GM23338 (cell line): ENCODE data around the gene STX5. TPM values are rescaled to one million over a fixed set of nuclear protein-coding genes. Genes with fewer than 3 reads are reported as not detected.
A peak's percentile ranks its signal among the peaks of the same experiment; 100 is the strongest.

Experiments used
- ATAC-seq: fragments of 200-7000 bp; cut with Tn5 transposase; 3 replicates; pipeline ENCODE4 v1.9.1; 2020
- DNase-seq: peaks from one replicate; pipeline ENCODE4 v3.0.0-alpha.2; 2015; ENCODE audit warnings: low spot score
- H2AFZ ChIP-seq: fragments of 200-600 bp; sonication (generic); 2 replicates; pipeline ENCODE4 v1.8.0; 2016; ENCODE audit warnings: antibody characterized with exemption, mild to moderate bottlenecking, moderate library complexity
- H3F3A ChIP-seq: fragments of 200-600 bp; sonication (generic); replicated peaks from 2 replicates; pipeline ENCODE4 v1.8.0; 2017; ENCODE audit warnings: antibody characterized with exemption, mixed run types, low read depth
- H3K27ac ChIP-seq: fragments of 200-600 bp; sonication (generic); 2 replicates; pipeline ENCODE4 v1.6.1; 2016; ENCODE audit warnings: low read depth
- H3K27me3 ChIP-seq: fragments of 200-600 bp; sonication (generic); 2 replicates; pipeline ENCODE4 v1.8.0; 2016; ENCODE audit warnings: mild to moderate bottlenecking, mixed run types, moderate library complexity; ENCODE audit not compliant: insufficient read depth
- H3K36me3 ChIP-seq: fragments of 200-600 bp; sonication (generic); 2 replicates; pipeline ENCODE4 v1.8.0; 2016; ENCODE audit warnings: mild to moderate bottlenecking; ENCODE audit not compliant: insufficient read depth
- H3K4me1 ChIP-seq: fragments of 200-600 bp; sonication (generic); 2 replicates; pipeline ENCODE4 v1.8.0; 2016; ENCODE audit warnings: mild to moderate bottlenecking, moderate library complexity; ENCODE audit not compliant: insufficient read depth
- H3K4me2 ChIP-seq: fragments of 200-600 bp; sonication (generic); 2 replicates; pipeline ENCODE4 v1.7.1; 2017; ENCODE audit warnings: mixed run types
- H3K4me3 ChIP-seq: fragments of 200-600 bp; sonication (generic); 2 replicates; pipeline ENCODE4 v1.6.1; 2016; ENCODE audit warnings: mixed run types
- H3K79me2 ChIP-seq: fragments of 200-600 bp; sonication (generic); replicated peaks from 2 replicates; pipeline ENCODE4 v1.8.0; 2017; ENCODE audit warnings: mild to moderate bottlenecking; ENCODE audit not compliant: insufficient read depth
- H3K9me2 ChIP-seq: fragments of 200-600 bp; sonication (generic); 2 replicates; pipeline ENCODE4 v1.8.0; 2017; ENCODE audit not compliant: insufficient read depth
- H4K20me1 ChIP-seq: fragments of 200-600 bp; sonication (generic); replicated peaks from 2 replicates; pipeline ENCODE4 v1.8.0; 2017; ENCODE audit warnings: mild to moderate bottlenecking; ENCODE audit not compliant: insufficient read depth
- H3K27ac Mint-ChIP-seq: 2 replicates; pipeline ENCODE4 v1.8.0; 2020; ENCODE audit warnings: inconsistent platforms, mild to moderate bottlenecking, moderate library complexity, mixed read lengths
- H3K27me3 Mint-ChIP-seq: 3 replicates; pipeline ENCODE4 v1.8.0; 2022; ENCODE audit warnings: low read depth, mild to moderate bottlenecking, moderate library complexity, mixed read lengths, inconsistent platforms; ENCODE audit not compliant: insufficient read depth, poor library complexity
- H3K36me3 Mint-ChIP-seq: 3 replicates; pipeline ENCODE4 v1.8.0; 2021; ENCODE audit warnings: low read depth, mild to moderate bottlenecking, inconsistent platforms, moderate library complexity, mixed read lengths
- H3K4me1 Mint-ChIP-seq: 3 replicates; pipeline ENCODE4 v1.8.0; 2020; ENCODE audit warnings: mild to moderate bottlenecking, inconsistent platforms, mixed read lengths
- H3K4me3 Mint-ChIP-seq: 3 replicates; pipeline ENCODE4 v1.8.0; 2021; ENCODE audit warnings: moderate library complexity, mild to moderate bottlenecking, inconsistent platforms, mixed read lengths
- H3K9me3 Mint-ChIP-seq: 3 replicates; pipeline ENCODE4 v1.8.0; 2020; ENCODE audit warnings: moderate library complexity, mild to moderate bottlenecking, inconsistent platforms, mixed read lengths
- CREB1 ChIP-seq: fragments of 250-450 bp; sonication (Bioruptor Pico); IDR thresholded peaks from 2 replicates; pipeline ENCODE4 v1.5.0; 2020; ENCODE audit warnings: low read depth, mild to moderate bottlenecking, moderate library complexity
- CTCF ChIP-seq, 2 experiments: fragments of 200-600 bp in 1 of 2; sonication (generic) in 1 of 2; conservative IDR thresholded peaks; 2 replicates each; pipeline versions ENCODE4 v1.5.1 to v1.6.1; 2016 to 2017; ENCODE audit warnings: antibody characterized with exemption in 2 of 2, low read depth in 2 of 2, mild to moderate bottlenecking in 2 of 2, moderate library complexity in 1 of 2
- ETS1 ChIP-seq: IDR thresholded peaks from 2 replicates; pipeline ENCODE4 v1.6.1; 2016; ENCODE audit warnings: antibody characterized with exemption
- EZH2 ChIP-seq: fragments of 200-600 bp; sonication (generic); IDR thresholded peaks from one replicate; pipeline ENCODE4 v1.8.0; 2017; ENCODE audit warnings: antibody characterized with exemption, mild to moderate bottlenecking, low read depth; ENCODE audit not compliant: unreplicated experiment
- JUNB ChIP-seq: IDR thresholded peaks from one replicate; pipeline ENCODE4 v1.6.1; 2016; ENCODE audit warnings: antibody characterized with exemption; ENCODE audit not compliant: unreplicated experiment
- NANOG ChIP-seq: IDR thresholded peaks from 2 replicates; pipeline ENCODE4 v1.6.1; 2016; ENCODE audit warnings: antibody characterized with exemption, borderline replicate concordance
- POLR2AphosphoS5 ChIP-seq: IDR thresholded peaks from 2 replicates; pipeline ENCODE4 v1.6.1; 2016; ENCODE audit warnings: antibody characterized with exemption, low read depth
- STAT1 ChIP-seq: IDR thresholded peaks from one replicate; pipeline ENCODE4 v1.6.1; 2016; ENCODE audit warnings: antibody characterized with exemption; ENCODE audit not compliant: unreplicated experiment
- ZNF114 ChIP-seq: fragments of 250-450 bp; sonication (Bioruptor Pico); IDR thresholded peaks from 2 replicates; pipeline ENCODE4 v1.5.0; 2020; ENCODE audit warnings: mild to moderate bottlenecking, moderate library complexity
- ZNF331 ChIP-seq: fragments of 250-450 bp; sonication (Bioruptor Pico); IDR thresholded peaks from 2 replicates; pipeline ENCODE4 v1.5.0; 2020; ENCODE audit warnings: low read depth, mild to moderate bottlenecking, moderate library complexity
- ZNF462 ChIP-seq: fragments of 250-450 bp; sonication (Bioruptor Pico); IDR thresholded peaks from 2 replicates; pipeline ENCODE4 v1.5.0; 2020; ENCODE audit warnings: mild to moderate bottlenecking, moderate library complexity
- polyA plus RNA-seq: library from polyadenylated mRNA; unstranded; fragments of >200 nt; fragmentation: Nextera tagmentation; extraction: Ambion mirVana; gene quantifications from 2 replicates; pipeline ENCODE4 v1.2.1, GENCODE V29; 2016
- total RNA-seq: library from RNA; depleted of rRNA; stranded (reverse); fragments of >200 nt; shearing (Covaris generic); gene quantifications from 2 replicates; pipeline ENCODE4 v1.2.3, GENCODE V29; 2014

Gene STX5
- total and polyA plus RNA-seq, 2 experiments from 2014 or later = 7.7 to 22.2 TPM

GRCh38 chr11:62804310-62805075 is 27.4 kb downstream of the STX5 start:
- H3K4me1 ChIP-seq = peaks cover 14% of the 10 kb centered on the region; the same call in 1 of the 2 replicates
- H3K36me3 ChIP-seq = peaks cover 27% of the 10 kb centered on the region; the same call in 1 of the 2 replicates
- peaks cover 27% of the 10 kb centered on the region for H3K79me2 ChIP-seq
- H3K4me3 ChIP-seq = peak overlapping the region; percentile 73
- H3K9me2 ChIP-seq = no peaks in the 10 kb centered on the region
- Mint-ChIP-seq H3K27ac (peak overlapping the region; percentile 68; the same call in 1 of the 2 replicates), H3K4me3 (peak overlapping the region; percentile 97), H3K9me3 (no peaks in the 10 kb centered on the region), H3K27me3 (peaks cover 7% of the 10 kb centered on the region), H3K36me3 (peaks cover 39% of the 10 kb centered on the region), H3K4me1 (peaks cover 18% of the 10 kb centered on the region)
- no peaks in the 10 kb centered on the region for H3K27me3 ChIP-seq
- H3K27ac ChIP-seq = peak overlapping the region; percentile 39; the same call in 1 of the 2 replicates
- peaks cover 12% of the 10 kb centered on the region for H3F3A ChIP-seq
- no peak for TF ChIP-seq EZH2
- TF ChIP-seq POLR2AphosphoS5 = no peak
- no peak for TF ChIP-seq CREB1 (CRISPR knock-in tag)
- H4K20me1 ChIP-seq = peaks cover 10% of the 10 kb centered on the region
- H3K4me2 ChIP-seq = peak overlapping the region; percentile 89
- no peak for DNase-seq
- ATAC-seq = no peak
- H2AFZ ChIP-seq = peak overlapping the region; percentile 59; the same call in 1 of the 2 replicates

- DNase-seq (no peak), ATAC-seq (no peak)
- Histone ChIP-seq H3K27ac (no peak overlapping the region), H3K27me3 (no peaks in the 10 kb centered on the region), H3K36me3 (peaks cover 55% of the 10 kb centered on the region), H3K4me1 (peaks cover 6% of the 10 kb centered on the region; the same call in 1 of the 2 replicates), H4K20me1 (peaks cover 10% of the 10 kb centered on the region), H3K79me2 (peaks cover 27% of the 10 kb centered on the region), H3F3A (peaks cover 7% of the 10 kb centered on the region), H2AFZ (no peak overlapping the region), H3K4me2 (no peak overlapping the region), H3K9me2 (no peaks in the 10 kb centered on the region), H3K4me3 (no peak overlapping the region)
- Mint-ChIP-seq H3K4me1 (peaks cover 10% of the 10 kb centered on the region), H3K9me3 (no peaks in the 10 kb centered on the region), H3K27me3 (peaks cover 12% of the 10 kb centered on the region), H3K27ac (no peak overlapping the region), H3K4me3 (no peak overlapping the region), H3K36me3 (peaks cover 72% of the 10 kb centered on the region)
- TF ChIP-seq ZNF331 (no peak), EZH2 (no peak), NANOG (no peak), STAT1 (no peak), ZNF462 (CRISPR knock-in tag) (no peak), ZNF114 (CRISPR knock-in tag) (no peak), JUNB (no peak), CTCF (conservative IDR thresholded peaks at IDR 0.05; ENCODE audit: low read depth in 2 of 2) (no peak), POLR2AphosphoS5 (no peak), ETS1 (no peak), CREB1 (CRISPR knock-in tag) (no peak)
Measured at GRCh38 chr11:62801071-62801470, 30.8 kb downstream of the STX5 start.
